Central memory CD4-positive, alpha-beta T cell (primary cell): ENCODE data around the gene SDC1.
"Not testable (repeated sequence)": the region's sequence is repeated elsewhere in the genome, so short reads cannot be mapped to it uniquely, and the experiment has no call there.

Experiments
- DNase-seq: peaks from one replicate; pipeline ENCODE4 v3.0.0; 2022
- total RNA-seq, 3 experiments: gene quantifications; one replicate each; lab custom pipeline; 2026; lab: John Stamatoyannopoulos, UW

The SDC1 gene, protein sequence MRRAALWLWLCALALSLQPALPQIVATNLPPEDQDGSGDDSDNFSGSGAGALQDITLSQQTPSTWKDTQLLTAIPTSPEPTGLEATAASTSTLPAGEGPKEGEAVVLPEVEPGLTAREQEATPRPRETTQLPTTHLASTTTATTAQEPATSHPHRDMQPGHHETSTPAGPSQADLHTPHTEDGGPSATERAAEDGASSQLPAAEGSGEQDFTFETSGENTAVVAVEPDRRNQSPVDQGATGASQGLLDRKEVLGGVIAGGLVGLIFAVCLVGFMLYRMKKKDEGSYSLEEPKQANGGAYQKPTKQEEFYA
- total RNA-seq: 0 to 0.04 (median 0) reads per million in 3 experiments

- DNase-seq: no peak
Measured at GRCh38 chr2:20224716-20225293, at the start of gene SDC1. SDC1 (minus strand) TSS chr2:20225130; CDS start chr2:20224867, 263 bp downstream.

- DNase-seq: no peak
Measured at GRCh38 chr2:20273042-20273441, 48.1 kb upstream of the SDC1 start.

DNA sequence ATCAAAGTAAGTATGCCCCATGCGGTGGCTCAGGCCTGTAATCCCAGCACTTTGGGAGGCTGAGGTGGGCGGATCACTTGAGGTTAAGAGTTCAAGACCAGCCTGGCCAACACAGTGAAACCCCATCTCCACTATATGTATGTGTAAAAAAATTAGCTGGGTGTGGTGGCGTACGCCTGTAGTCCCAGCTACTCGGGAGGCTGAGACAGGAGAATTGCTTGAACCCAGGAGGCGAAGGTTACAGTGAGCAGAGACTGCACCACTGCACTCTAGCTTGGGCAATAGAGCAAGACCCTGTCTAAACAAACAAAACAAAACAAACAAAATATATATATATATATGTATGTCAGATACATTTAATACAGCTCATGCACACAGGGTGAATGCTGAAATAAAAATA is 43.4 kb upstream of the SDC1 start:
- DNase-seq: not testable (repeated sequence)

DNA sequence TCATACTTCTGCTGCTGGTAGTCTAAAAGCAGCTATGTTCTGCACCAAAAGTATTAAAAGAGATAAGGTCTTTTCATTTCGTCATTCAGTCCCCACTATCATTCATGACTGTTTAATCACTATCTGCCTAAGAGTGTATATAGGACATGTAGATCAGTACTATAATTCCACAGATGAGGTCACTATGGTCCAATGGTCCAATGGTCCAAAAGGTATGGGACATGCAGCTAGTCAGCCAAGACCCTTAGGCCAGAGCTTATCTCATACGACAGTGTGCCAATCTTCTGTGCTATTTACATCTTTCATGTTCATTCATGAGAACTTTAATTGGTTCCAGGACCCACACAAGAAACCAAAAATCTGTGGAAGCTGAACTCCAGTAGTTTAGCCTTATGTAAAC is 42.6 kb upstream of the SDC1 start:
- no peak for DNase-seq

DNA sequence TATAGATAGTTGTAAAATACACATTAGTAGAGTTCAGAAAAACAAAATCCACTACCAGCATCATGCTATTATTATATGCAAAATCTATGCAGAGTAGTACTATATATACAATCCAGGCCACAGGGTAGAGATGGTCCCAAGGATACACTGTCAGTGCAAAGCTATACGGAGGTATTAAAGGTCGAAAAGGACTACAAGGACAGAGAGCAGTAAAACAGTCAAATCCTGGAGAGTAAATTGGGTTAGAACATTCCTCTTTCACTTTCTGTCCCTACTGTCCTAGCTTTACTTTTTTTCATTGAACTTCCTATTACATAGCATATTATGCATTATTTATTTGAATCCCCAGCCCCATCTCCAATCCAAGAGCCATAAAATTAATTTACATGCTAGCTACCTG is 39.7 kb upstream of the SDC1 start:
- no peak for DNase-seq

DNA sequence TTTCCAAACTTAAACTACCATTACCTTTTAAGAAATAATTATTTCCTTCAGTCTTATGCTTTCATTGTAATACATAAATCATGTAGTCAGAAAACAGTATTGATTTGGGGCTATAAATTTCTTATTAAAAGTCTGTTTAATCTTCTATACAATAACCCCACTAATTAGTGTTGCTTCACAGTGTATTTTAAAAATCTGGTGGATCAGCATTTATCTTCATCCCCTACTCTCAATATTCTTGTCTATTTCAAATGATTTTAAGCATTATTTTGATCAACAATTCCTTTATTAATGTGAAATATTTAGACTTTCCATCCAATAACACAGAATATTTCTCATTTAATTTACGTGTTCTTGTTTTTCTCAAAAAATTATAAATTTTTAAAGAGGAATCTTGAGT is 32.5 kb upstream of the SDC1 start:
- DNase-seq: no peak

- DNase-seq: no peak
Measured at GRCh38 chr2:20254731-20255130, 29.8 kb upstream of the SDC1 start.

- no peak for DNase-seq
Measured at GRCh38 chr2:20250436-20250835, 25.5 kb upstream of the SDC1 start.

GRCh38 chr2:20249170-20249569 is 24.2 kb upstream of the SDC1 start:
- no peak for DNase-seq

- DNase-seq: no peak
Measured at GRCh38 chr2:20247084-20247483, 22.2 kb upstream of the SDC1 start.

DNA sequence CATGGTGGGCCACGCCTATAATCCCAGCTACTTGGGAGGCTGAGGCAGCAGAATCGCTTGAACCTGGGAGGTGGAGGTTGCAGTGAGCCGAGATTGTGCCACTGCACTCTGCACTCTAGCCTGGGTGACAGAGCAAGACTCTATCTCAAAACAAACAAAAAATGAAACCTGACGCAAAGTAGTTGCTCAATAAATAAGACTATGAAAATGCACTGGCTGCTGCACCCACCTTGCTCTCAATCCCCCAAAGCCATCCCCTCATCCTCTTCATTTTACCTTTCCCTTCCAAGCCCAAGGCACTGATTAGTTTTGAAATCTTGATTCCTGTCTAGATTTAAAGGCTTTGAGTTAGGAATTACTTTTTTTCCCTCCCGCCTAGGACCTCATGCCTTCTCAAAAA is 18.7 kb upstream of the SDC1 start:
- not testable (repeated sequence) for DNase-seq

DNA sequence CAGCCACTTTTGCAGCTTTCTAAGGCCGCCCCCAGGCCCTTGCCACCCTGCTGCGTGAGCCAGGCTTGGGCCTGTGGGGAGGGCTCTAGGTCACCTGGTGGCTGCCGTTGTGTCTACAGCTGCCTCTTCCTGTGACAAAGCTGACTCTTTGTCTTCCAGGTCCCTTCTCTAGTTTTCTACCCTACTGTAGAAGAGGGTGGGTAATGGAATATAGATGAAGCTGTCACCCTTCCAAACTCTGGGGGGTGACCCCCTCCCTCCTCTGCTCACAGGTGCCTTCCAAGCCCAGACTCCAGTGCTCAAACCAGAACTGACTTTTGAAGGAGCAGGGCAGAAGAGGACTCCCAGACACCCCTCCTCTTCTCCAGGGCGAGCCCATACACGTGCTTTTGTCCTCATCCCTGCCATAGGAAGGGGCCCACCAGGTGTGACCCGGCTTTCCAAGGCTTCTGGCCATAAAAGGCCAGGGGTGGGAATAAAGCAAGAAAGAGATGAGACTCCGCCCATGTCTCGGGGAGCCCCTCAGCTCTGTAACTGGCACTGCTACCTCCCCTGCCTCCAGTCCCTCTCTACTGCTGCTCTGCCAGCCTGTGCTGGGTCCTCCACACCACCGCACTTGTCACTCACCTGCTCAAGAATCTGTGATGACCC is 17.9 kb upstream of the SDC1 start:
- no peak for DNase-seq

GRCh38 chr2:20241973-20242726 is 17.2 kb upstream of the SDC1 start:
- no peak for DNase-seq

DNA sequence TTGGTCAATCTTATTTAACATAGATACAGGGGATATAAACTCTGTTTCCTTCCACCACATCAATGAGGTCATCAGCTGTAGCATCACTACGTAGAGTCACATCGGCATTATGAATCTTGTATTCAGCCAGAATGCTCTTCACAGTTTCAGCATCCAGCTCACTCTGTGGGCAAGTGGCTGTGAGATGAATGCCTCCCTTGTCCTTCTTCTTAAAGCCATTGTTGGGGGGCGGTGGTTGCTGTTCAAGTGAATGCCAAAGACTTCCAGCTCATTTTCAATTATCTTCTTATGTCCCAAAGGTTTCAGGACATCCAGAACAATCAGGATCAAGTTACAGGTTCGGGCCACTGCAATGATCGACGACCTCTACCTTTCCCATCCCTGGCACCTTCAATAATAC is 15.4 kb upstream of the SDC1 start:
- DNase-seq: not testable (repeated sequence)

DNA sequence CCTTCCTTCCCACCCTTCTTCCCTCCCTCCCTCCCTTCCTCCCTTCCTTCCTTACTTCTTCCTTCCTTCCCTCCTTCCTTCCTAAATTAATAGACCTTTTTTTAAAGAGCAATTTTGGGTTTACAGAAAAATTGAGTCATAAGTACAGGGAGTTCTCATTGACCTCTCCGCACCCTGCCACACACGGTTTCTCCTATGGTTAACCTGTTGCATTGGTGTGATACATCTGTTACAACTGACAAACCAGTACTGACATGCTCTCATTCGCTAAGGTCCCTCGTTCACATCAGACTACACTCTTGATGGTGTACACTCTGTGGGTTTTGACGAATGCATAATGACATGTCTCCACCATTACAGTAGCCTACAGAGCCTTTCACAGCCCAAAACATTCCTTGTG is 11.6 kb upstream of the SDC1 start:
- DNase-seq: no peak

DNA sequence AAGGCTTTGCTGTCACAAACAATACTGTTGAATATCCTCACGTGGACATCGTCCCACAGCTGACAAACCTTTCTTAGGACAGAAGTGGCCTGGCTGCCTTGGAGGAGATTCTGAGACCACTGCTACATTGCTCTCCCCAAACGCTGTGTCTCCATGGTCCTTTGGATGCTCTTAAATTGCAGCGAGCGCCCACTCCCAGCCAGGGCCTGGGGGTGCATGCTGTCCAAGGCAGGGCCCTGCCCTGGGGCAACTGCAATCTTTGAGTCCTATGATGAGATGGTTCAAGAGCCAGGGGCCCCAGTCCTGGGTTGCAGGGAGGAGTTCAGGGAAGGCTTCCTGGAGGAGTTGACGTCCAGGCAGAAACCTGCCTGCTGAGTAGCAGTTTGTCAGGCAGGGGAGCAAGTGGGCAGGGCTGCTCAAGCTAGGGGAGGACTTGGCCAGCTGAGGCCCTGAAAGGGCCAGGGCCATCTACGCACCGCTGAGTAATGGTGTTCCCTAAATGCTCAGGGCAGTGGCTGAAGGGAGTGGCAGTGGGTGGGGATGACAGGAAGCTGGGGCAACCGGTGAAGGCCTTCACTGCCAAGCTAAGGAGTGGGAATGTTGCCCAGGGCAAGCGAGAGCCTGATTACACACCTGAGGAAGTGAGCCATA is 10.8 kb upstream of the SDC1 start:
- no peak for DNase-seq

DNA sequence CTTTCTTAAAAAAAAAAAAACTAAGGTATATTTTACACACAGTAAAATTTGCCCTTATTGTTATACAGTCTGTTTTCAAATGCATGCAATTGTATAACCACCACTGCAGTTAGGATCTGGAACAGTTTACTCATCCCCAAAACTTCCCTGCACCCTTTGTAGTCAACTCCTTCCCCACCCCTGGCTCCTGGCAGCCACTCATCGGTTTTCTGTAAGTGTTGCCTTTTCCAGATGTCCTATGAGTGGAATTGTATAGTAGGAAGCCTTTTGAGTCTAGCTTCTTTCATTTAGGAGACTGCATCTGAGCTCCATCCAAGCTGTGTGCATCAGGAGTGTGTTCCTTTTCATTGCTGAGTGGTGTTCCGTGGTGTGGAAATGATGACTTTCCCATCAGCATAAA is 9.7 kb upstream of the SDC1 start:
- DNase-seq: not testable (repeated sequence)

DNA sequence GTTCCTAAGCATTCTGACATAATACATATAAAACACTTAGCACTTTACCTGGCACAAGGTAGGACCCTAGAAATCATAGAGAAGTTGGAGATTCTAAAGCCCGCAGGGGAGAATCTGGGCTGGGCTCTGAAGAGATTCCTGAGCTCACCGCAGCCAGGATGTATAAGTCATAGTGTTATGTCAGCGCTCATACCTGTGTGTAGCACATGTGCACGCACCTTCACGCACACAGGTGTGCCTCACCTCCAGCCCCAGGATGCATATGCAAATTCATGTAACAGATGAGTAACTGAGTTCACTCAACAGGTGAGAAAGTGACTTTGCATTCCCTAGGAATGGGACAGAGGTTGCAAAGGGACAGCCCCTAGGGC is 7.9 kb upstream of the SDC1 start:
- DNase-seq: no peak

GRCh38 chr2:20231598-20232026 is 6.7 kb upstream of the SDC1 start:
- DNase-seq: no peak

DNA sequence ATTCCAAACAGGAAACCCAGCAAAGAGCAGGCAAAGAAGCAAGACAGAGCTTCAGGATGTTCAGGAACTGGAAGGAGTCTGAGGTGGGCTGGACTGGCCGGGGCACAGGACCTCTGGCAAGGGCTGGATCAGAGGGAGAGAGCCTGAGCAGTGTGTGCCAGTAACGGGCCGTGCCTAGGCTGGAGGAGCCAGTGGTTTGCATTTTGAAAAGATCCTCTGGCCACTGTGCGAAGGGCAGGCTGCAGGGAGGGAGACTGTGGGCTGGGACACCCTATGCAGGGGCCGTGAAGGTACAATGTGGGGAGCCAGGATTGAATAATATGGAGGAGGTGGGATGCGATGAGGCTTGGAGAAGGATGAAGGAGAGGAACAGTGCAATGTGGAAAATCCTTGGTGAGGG is 6.2 kb upstream of the SDC1 start:
- no peak for DNase-seq

DNA sequence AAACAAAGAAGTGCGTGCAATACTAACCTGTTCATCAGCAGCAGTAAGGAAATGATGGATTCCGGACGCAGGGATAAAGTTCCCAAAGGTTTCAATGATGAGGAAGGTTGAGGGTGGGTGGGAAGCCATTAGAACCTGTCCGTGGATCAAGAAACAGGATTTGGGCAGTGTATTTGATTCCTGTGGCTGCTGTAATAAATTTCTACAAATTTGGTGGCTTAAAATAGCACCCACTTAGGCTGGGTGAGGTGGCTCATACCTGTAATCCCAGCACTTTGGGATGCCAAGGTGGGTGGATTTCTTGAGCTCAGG is 5.1 kb upstream of the SDC1 start:
- DNase-seq: no peak

DNA sequence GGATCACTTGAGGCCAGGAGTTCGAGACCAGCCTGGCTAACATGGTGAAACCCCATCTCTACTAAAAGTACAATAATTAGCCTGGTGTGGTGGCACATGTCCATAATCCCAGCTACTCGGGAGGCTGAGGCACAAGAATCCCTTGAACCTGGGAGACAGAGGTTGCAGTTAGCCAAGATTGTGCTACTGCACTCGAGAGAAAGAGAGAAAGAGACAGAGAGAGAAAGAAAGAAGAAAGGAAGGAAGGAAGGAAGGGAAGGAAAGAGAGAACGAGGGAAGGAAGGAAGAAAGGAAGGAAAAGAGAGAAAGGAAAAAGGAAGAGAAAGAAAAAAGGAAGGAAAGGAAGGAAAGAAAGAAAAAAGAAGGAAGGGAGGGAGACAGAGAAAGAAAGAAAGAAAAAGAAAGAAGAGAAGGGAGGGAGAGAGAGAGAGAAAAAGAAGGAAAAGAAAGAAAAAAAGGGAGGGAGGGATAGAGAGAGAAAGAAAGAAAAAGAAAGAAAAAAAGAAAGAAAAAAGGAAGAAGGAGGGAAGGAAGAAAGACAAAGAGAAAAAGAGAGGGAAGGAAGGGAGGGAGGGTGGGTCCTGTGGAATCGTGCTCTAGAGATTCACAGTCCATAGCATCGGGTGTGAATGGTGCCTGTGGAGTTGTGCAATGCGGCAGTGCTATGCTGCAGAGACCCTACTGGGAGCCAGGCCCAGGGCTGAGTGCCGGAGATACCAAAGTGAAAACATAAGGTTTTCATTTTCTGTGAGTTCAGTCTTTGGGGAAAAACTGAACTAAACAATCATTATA is 4.6 kb upstream of the SDC1 start:
- DNase-seq: no peak
